SU-DHL-6 (cell line): ENCODE data around the gene TET2.

Experiments
- H2AFZ ChIP-seq: fragments of 200-600 bp; sonication (generic); 2 replicates; pipeline ENCODE4 v1.6.1; 2014; ENCODE audit warnings: low read depth, mild to moderate bottlenecking, moderate library complexity, mixed read lengths, antibody characterized with exemption, low read length; ENCODE audit not compliant: severe bottlenecking
- H3F3A ChIP-seq: fragments of 200-600 bp; shearing (Covaris generic); 2 replicates; pipeline ENCODE4 v1.6.0; 2016; ENCODE audit warnings: antibody characterized with exemption, mild to moderate bottlenecking; ENCODE audit not compliant: insufficient read depth
- H3K27ac ChIP-seq: fragments of 200-600 bp; sonication (generic); 2 replicates; pipeline ENCODE4 v1.5.1; 2016; ENCODE audit warnings: low read depth, mild to moderate bottlenecking, low read length, moderate library complexity, mixed read lengths
- H3K27me3 ChIP-seq: fragments of 200-600 bp; sonication (generic), shearing (Covaris generic); 2 replicates; pipeline ENCODE4 v1.6.0; 2014; ENCODE audit warnings: mild to moderate bottlenecking, low read length
- H3K36me3 ChIP-seq: fragments of 200-600 bp; sonication (generic); 2 replicates; pipeline ENCODE4 v1.6.1; 2014; ENCODE audit warnings: mild to moderate bottlenecking, low read length, mixed read lengths
- H3K4me2 ChIP-seq: fragments of 300-600, 200-600 bp; shearing (Covaris generic), sonication (generic); 2 replicates; pipeline ENCODE4 v1.6.0; 2014; ENCODE audit warnings: low read length, low read depth, mild to moderate bottlenecking; ENCODE audit not compliant: poor library complexity, severe bottlenecking
- H3K4me3 ChIP-seq: fragments of 200-600 bp; sonication (generic); 2 replicates; pipeline ENCODE4 v1.5.1; 2014; ENCODE audit warnings: antibody characterized with exemption, low read length, mild to moderate bottlenecking, mixed read lengths; ENCODE audit not compliant: insufficient read depth, poor library complexity, severe bottlenecking
- H3K79me2 ChIP-seq: fragments of 200-600 bp; sonication (generic); 2 replicates; pipeline ENCODE4 v1.6.1; 2014; ENCODE audit warnings: mild to moderate bottlenecking, low read length, moderate library complexity; ENCODE audit not compliant: insufficient read depth
- H3K9ac ChIP-seq: fragments of 200-600 bp; sonication (generic); 2 replicates; pipeline ENCODE4 v1.7.0; 2014; ENCODE audit warnings: mild to moderate bottlenecking, low read length
- H3K9me2 ChIP-seq: fragments of 200-600 bp; sonication (generic); replicated peaks from 2 replicates; pipeline ENCODE4 v1.6.1; 2014; ENCODE audit warnings: low read length; ENCODE audit not compliant: insufficient read depth
- H3K9me3 ChIP-seq: fragments of 200-600 bp; sonication (generic); 2 replicates; pipeline ENCODE4 v1.6.1; 2014; ENCODE audit warnings: low read length, mixed read lengths; ENCODE audit not compliant: insufficient read depth
- H4K20me1 ChIP-seq: fragments of 200-600 bp; sonication (generic); 2 replicates; pipeline ENCODE4 v1.6.1; 2014; ENCODE audit warnings: low read depth, mild to moderate bottlenecking, antibody characterized with exemption, low read length, moderate library complexity, mixed read lengths
- CTCF ChIP-seq: fragments of 200-600 bp; sonication (generic); IDR thresholded peaks from one replicate; pipeline ENCODE4 v1.5.1; 2017; ENCODE audit warnings: antibody characterized with exemption, mild to moderate bottlenecking, low read length, moderate library complexity; ENCODE audit not compliant: insufficient read depth, poor library complexity, severe bottlenecking
- EZH2phosphoT487 ChIP-seq: fragments of 200-600 bp; sonication (generic), shearing (Covaris generic); conservative IDR thresholded peaks from 2 replicates; pipeline ENCODE4 v1.6.1; 2018; ENCODE audit warnings: mild to moderate bottlenecking, antibody characterized with exemption, low read length, moderate library complexity, mixed read lengths

The TET2 gene

GRCh38 chr4:105127170-105127445, 19.6 kb upstream of the TET2 start:
- no peaks in the 10 kb centered on the region for H3F3A ChIP-seq
- no peak overlapping the region for H2AFZ ChIP-seq

GRCh38 chr4:105128208-105128607, 18.5 kb upstream of the TET2 start:
- Histone ChIP-seq H3K4me2 (no peak overlapping the region), H3K27me3 (no peaks in the 10 kb centered on the region)

More at GRCh38 chr4:105127170-105127445, 19.6 kb upstream of the TET2 start:
- Histone ChIP-seq H3K27ac (no peak overlapping the region), H3K36me3 (no peaks in the 10 kb centered on the region), H3K79me2 (no peaks in the 10 kb centered on the region), H3K9ac (no peak overlapping the region), H3K9me3 (no peaks in the 10 kb centered on the region), H3K27me3 (no peaks in the 10 kb centered on the region), H3K4me3 (no peak overlapping the region), H3K4me2 (no peak overlapping the region), H4K20me1 (no peaks in the 10 kb centered on the region), H3K9me2 (no peaks in the 10 kb centered on the region)
- no peak for TF ChIP-seq CTCF
- TF ChIP-seq EZH2phosphoT487 = no peak

GRCh38 chr4:105129286-105130040, 17.2 kb upstream of the TET2 start:
- Histone ChIP-seq H3K4me2 (no peak overlapping the region), H2AFZ (no peak overlapping the region), H3K79me2 (no peaks in the 10 kb centered on the region)

More at GRCh38 chr4:105128208-105128607, 18.5 kb upstream of the TET2 start:
- TF ChIP-seq CTCF (no peak), EZH2phosphoT487 (no peak)
- Histone ChIP-seq H3K27ac (no peak overlapping the region), H3K9me2 (no peaks in the 10 kb centered on the region), H2AFZ (no peak overlapping the region), H3K4me3 (no peak overlapping the region), H3F3A (no peaks in the 10 kb centered on the region), H3K36me3 (no peaks in the 10 kb centered on the region), H3K79me2 (no peaks in the 10 kb centered on the region), H3K9ac (no peak overlapping the region), H4K20me1 (no peaks in the 10 kb centered on the region), H3K9me3 (no peaks in the 10 kb centered on the region)

More at GRCh38 chr4:105129286-105130040, 17.2 kb upstream of the TET2 start:
- H3F3A ChIP-seq = no peaks in the 10 kb centered on the region
- no peak overlapping the region for H3K27ac ChIP-seq
- H3K36me3 ChIP-seq = no peaks in the 10 kb centered on the region
- H3K9ac ChIP-seq = no peak overlapping the region
- H3K9me3 ChIP-seq = no peaks in the 10 kb centered on the region
- no peaks in the 10 kb centered on the region for H3K27me3 ChIP-seq
- H3K4me3 ChIP-seq = no peak overlapping the region
- no peaks in the 10 kb centered on the region for H3K9me2 ChIP-seq
- no peaks in the 10 kb centered on the region for H4K20me1 ChIP-seq
- TF ChIP-seq CTCF (no peak), EZH2phosphoT487 (no peak)
